T-helper 17 cell (primary cell): ENCODE data around the gene F13B. TPM values are rescaled to one million over a fixed set of nuclear protein-coding genes. Genes with fewer than 3 reads are reported as not detected.
"Not testable (repeated sequence)": the region's sequence is repeated elsewhere in the genome, so short reads cannot be mapped to it uniquely, and the experiment has no call there.

Experiments
- ATAC-seq: fragments of 150-1000 bp; cut with Tn5 transposase; 2 replicates; pipeline ENCODE4 v1.10.0; 2021; ENCODE audit warnings: mild to moderate bottlenecking, moderate library complexity
- DNase-seq, 3 donors: peaks; one replicate each; pipeline versions ENCODE4 v3.0.0 to v3.0.0-alpha.2; 2020 to 2021
- H3K9me3 ChIP-seq: one replicate; pipeline ENCODE4 v1.7.0; 2013; ENCODE audit warnings: low read length, mild to moderate bottlenecking; ENCODE audit not compliant: control insufficient read depth, poor library complexity, severe bottlenecking
- H3K27ac Mint-ChIP-seq: one replicate; pipeline ENCODE4 v1.8.0; 2022; ENCODE audit warnings: mild to moderate bottlenecking, moderate library complexity, mixed read lengths
- H3K27me3 Mint-ChIP-seq: one replicate; pipeline ENCODE4 v1.8.0; 2022; ENCODE audit warnings: mixed read lengths
- H3K36me3 Mint-ChIP-seq: one replicate; pipeline ENCODE4 v1.8.0; 2022; ENCODE audit warnings: low read depth, mixed read lengths
- H3K4me1 Mint-ChIP-seq: one replicate; pipeline ENCODE4 v1.8.0; 2022; ENCODE audit warnings: mild to moderate bottlenecking, mixed read lengths
- H3K4me3 Mint-ChIP-seq: one replicate; pipeline ENCODE4 v1.8.0; 2022; ENCODE audit warnings: mild to moderate bottlenecking, moderate library complexity, mixed read lengths
- total RNA-seq, 4 donors: library from RNA in 2 of 4; stranded (reverse) in 2 of 4; gene quantifications; one replicate each; pipeline ENCODE4 v1.2.3 and lab custom pipeline; 2022 to 2026

Gene F13B
- total RNA-seq, 2 donors from 2014 or later: not detected

- DNase-seq (no peak), ATAC-seq (no peak)
- H3K27me3 Mint-ChIP-seq: peaks cover 6% of the 10 kb centered on the region
- H3K9me3 ChIP-seq: no peaks in the 10 kb centered on the region
- H3K4me1 Mint-ChIP-seq: peaks cover 4% of the 10 kb centered on the region
- no peak overlapping the region for H3K4me3 Mint-ChIP-seq
- peaks cover 2% of the 10 kb centered on the region for H3K36me3 Mint-ChIP-seq
- no peak overlapping the region for H3K27ac Mint-ChIP-seq
Measured at GRCh38 chr1:197080323-197080722, 13.3 kb upstream of the F13B start.

- ATAC-seq: no peak
- no peaks in the 10 kb centered on the region for H3K9me3 ChIP-seq
- H3K4me1 Mint-ChIP-seq: peaks cover 4% of the 10 kb centered on the region
- no peak overlapping the region for H3K4me3 Mint-ChIP-seq
- H3K27me3 Mint-ChIP-seq: peaks cover 6% of the 10 kb centered on the region
- DNase-seq: no peak
- H3K36me3 Mint-ChIP-seq: no peaks in the 10 kb centered on the region
- H3K27ac Mint-ChIP-seq: no peak overlapping the region
Measured at GRCh38 chr1:197076585-197076984, 9.5 kb upstream of the F13B start.

GRCh38 chr1:197073978-197074377 is 6.9 kb upstream of the F13B start:
- H3K9me3 ChIP-seq: no peaks in the 10 kb centered on the region
- no peaks in the 10 kb centered on the region for H3K36me3 Mint-ChIP-seq
- no peak for ATAC-seq
- H3K27ac Mint-ChIP-seq: no peak overlapping the region
- H3K4me1 Mint-ChIP-seq: peaks cover 4% of the 10 kb centered on the region
- H3K27me3 Mint-ChIP-seq: peaks cover 8% of the 10 kb centered on the region
- H3K4me3 Mint-ChIP-seq: no peak overlapping the region
- no peak for DNase-seq

GRCh38 chr1:197067457-197067818 is 378 bp upstream of the F13B start:
- ATAC-seq (no peak), DNase-seq (no peak)
- no peaks in the 10 kb centered on the region for H3K36me3 Mint-ChIP-seq
- H3K4me1 Mint-ChIP-seq: no peaks in the 10 kb centered on the region
- H3K27me3 Mint-ChIP-seq: peaks cover 13% of the 10 kb centered on the region
- no peaks in the 10 kb centered on the region for H3K9me3 ChIP-seq
- no peak overlapping the region for H3K4me3 Mint-ChIP-seq
- no peak overlapping the region for H3K27ac Mint-ChIP-seq

- no peak overlapping the region for H3K27ac Mint-ChIP-seq
- ATAC-seq (no peak), DNase-seq (no peak)
- no peak overlapping the region for H3K4me3 Mint-ChIP-seq
- H3K9me3 ChIP-seq: no peaks in the 10 kb centered on the region
- H3K4me1 Mint-ChIP-seq: no peaks in the 10 kb centered on the region
- H3K27me3 Mint-ChIP-seq: peaks cover 13% of the 10 kb centered on the region
- H3K36me3 Mint-ChIP-seq: no peaks in the 10 kb centered on the region
Measured at GRCh38 chr1:197066277-197066676, 783 bp downstream of the F13B start.

- no peak overlapping the region for H3K4me3 Mint-ChIP-seq
Measured at GRCh38 chr1:197065559-197065958, 1.5 kb downstream of the F13B start.

GRCh38 chr1:197063212-197063611 is 3.8 kb downstream of the F13B start:
- no peaks in the 10 kb centered on the region for H3K9me3 ChIP-seq
- peaks cover 12% of the 10 kb centered on the region for H3K27me3 Mint-ChIP-seq
- no peak for ATAC-seq
- no peaks in the 10 kb centered on the region for H3K36me3 Mint-ChIP-seq
- H3K4me1 Mint-ChIP-seq: no peaks in the 10 kb centered on the region
- no peak for DNase-seq
- H3K4me3 Mint-ChIP-seq: no peak overlapping the region
- H3K27ac Mint-ChIP-seq: no peak overlapping the region

More at GRCh38 chr1:197065559-197065958, 1.5 kb downstream of the F13B start:
- peaks cover 13% of the 10 kb centered on the region for H3K27me3 Mint-ChIP-seq
- ATAC-seq: no peak
- no peaks in the 10 kb centered on the region for H3K36me3 Mint-ChIP-seq
- no peaks in the 10 kb centered on the region for H3K4me1 Mint-ChIP-seq
- H3K9me3 ChIP-seq: no peaks in the 10 kb centered on the region
- no peak overlapping the region for H3K27ac Mint-ChIP-seq
- no peak for DNase-seq

- Mint-ChIP-seq H3K27ac (no peak overlapping the region), H3K4me3 (no peak overlapping the region), H3K4me1 (no peaks in the 10 kb centered on the region), H3K27me3 (peaks cover 14% of the 10 kb centered on the region), H3K36me3 (no peaks in the 10 kb centered on the region)
- DNase-seq (no peak), ATAC-seq (no peak)
- H3K9me3 ChIP-seq: no peaks in the 10 kb centered on the region
Measured at GRCh38 chr1:197062692-197063091, 4.4 kb downstream of the F13B start.

- Mint-ChIP-seq H3K4me1 (no peaks in the 10 kb centered on the region), H3K27me3 (peaks cover 17% of the 10 kb centered on the region), H3K36me3 (no peaks in the 10 kb centered on the region), H3K4me3 (no peak overlapping the region), H3K27ac (no peak overlapping the region)
- DNase-seq (no peak), ATAC-seq (no peak)
- H3K9me3 ChIP-seq: no peaks in the 10 kb centered on the region
Measured at GRCh38 chr1:197049100-197049499, 18.0 kb downstream of the F13B start.

GRCh38 chr1:197042676-197043341 is 24.3 kb downstream of the F13B start:
- ATAC-seq: no peak
- no peaks in the 10 kb centered on the region for H3K9me3 ChIP-seq
- no peak for DNase-seq
- H3K4me1 Mint-ChIP-seq: peaks cover 2% of the 10 kb centered on the region
- no peak overlapping the region for H3K27ac Mint-ChIP-seq
- H3K36me3 Mint-ChIP-seq: no peaks in the 10 kb centered on the region
- no peak overlapping the region for H3K4me3 Mint-ChIP-seq
- peaks cover 26% of the 10 kb centered on the region for H3K27me3 Mint-ChIP-seq

- Mint-ChIP-seq H3K36me3 (no peaks in the 10 kb centered on the region), H3K27me3 (peaks cover 26% of the 10 kb centered on the region), H3K4me1 (peaks cover 2% of the 10 kb centered on the region), H3K27ac (no peak overlapping the region), H3K4me3 (no peak overlapping the region)
- DNase-seq: no peak
- no peaks in the 10 kb centered on the region for H3K9me3 ChIP-seq
- ATAC-seq: no peak
Measured at GRCh38 chr1:197041486-197042353, 25.3 kb downstream of the F13B start.

GRCh38 chr1:197036861-197037260 is 30.2 kb downstream of the F13B start:
- no peak for DNase-seq
- H3K27ac Mint-ChIP-seq: no peak overlapping the region
- H3K9me3 ChIP-seq: no peaks in the 10 kb centered on the region
- no peak overlapping the region for H3K4me3 Mint-ChIP-seq
- H3K27me3 Mint-ChIP-seq: peaks cover 5% of the 10 kb centered on the region
- peaks cover 2% of the 10 kb centered on the region for H3K36me3 Mint-ChIP-seq
- H3K4me1 Mint-ChIP-seq: peaks cover 2% of the 10 kb centered on the region
- ATAC-seq: no peak

GRCh38 chr1:197034631-197035339 is 32.3 kb downstream of the F13B start:
- DNase-seq, H3K9me3 ChIP-seq, ATAC-seq, H3K27me3 Mint-ChIP-seq, H3K4me1 Mint-ChIP-seq, H3K27ac Mint-ChIP-seq, H3K36me3 Mint-ChIP-seq, H3K4me3 Mint-ChIP-seq: not testable (repeated sequence)
